Activated CD4-positive, alpha-beta T cell treated with anti-CD3 and anti-CD28 coated beads for 4 hours (primary cell): ENCODE measurements around the gene PRDM11.

Experiments
- DNase-seq, 2 donors: peaks; one replicate each; pipeline ENCODE4 v3.0.0-alpha.2; 2020

The PRDM11 gene

DNA sequence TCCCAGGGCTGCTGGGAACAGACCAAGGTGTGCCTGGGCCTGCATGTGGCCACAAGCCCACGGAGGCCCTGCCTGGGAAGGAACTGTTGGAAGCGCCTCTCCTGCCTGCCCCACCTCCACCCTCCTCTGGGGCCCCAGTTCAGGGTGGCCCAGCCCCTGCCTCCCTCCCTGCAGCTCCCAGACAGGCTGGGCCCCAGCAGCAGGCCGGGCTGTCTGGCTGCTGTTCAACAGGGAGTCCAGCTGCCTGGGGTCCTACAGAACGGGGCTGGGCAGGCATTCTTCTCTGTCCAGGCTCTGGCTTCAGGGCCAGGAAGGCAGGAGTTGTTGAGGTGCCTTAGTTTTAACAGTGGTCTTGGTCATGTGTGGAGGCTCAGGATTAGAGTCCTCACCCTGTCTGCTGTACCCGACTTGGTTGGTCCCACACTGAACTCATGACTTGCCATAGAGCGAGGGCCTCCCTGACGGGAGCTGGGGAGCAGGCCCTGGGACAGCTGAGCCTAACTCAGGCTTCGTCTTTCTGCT, 11.8 kb downstream of the PRDM11 start:
- DNase-seq = no peak

DNA sequence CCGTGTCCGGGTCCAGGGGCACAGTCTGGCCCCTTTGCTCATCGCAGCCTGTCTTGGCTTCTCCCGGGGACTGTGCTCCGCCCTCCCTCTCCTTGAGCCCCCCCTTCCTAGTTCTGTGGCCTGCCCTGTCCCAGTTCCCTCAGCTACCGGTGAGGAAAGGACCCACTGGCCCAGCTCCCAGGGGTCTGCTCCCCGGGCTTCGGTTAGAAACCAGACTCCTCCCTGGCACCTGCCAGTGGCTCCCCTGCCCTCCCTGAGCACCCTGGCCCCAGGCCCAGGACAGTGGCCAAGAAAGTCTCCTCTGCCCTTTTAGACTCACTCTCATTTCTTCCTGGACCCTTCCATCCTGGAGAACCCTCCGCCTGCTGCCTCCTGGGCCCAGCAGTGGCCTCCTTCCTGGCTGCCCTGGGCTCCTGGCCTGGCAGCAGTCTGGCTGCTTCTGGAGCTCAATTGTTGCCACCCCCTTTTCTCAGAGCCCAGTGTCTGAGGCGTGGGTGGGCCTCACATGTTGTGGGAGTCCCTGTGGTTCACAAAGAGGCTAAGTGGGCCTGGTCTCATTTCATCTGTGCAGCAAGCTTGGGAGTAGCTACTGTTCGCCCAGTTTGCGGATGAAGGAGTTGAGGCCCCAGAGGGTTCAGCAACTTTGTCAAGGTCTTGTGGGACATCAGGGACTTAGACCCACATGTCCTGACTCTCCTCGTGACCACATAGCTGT, 12.6 kb downstream of the PRDM11 start:
- no peak for DNase-seq

DNA sequence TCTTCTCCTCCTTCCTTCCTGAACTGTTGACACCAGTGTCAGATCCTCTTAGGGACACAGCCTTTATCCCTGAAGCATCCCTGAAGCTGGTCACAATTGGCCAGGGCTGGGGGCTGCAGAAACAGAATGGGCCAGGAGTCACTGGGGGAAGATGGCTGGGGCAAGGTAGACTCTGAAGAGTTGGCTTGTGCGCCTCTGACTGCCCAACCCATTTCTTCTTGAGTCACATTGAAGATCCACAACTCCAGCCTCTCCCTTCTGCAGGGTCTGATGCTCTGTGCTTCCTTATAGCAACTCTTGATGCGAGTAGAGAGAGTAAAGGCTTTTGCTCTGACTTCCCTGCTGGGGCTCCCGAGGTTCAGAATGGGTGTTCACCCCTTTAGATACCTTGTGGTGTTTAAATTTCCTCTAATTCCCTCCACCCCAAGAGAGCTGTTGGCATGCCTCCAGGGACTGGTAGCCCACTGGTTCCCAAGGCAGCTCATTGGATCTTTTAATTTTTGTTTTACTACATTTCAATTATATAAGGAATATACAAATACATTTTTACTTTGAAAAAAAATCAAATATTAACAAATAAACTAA, 13.4 kb downstream of the PRDM11 start:
- DNase-seq = no peak

DNA sequence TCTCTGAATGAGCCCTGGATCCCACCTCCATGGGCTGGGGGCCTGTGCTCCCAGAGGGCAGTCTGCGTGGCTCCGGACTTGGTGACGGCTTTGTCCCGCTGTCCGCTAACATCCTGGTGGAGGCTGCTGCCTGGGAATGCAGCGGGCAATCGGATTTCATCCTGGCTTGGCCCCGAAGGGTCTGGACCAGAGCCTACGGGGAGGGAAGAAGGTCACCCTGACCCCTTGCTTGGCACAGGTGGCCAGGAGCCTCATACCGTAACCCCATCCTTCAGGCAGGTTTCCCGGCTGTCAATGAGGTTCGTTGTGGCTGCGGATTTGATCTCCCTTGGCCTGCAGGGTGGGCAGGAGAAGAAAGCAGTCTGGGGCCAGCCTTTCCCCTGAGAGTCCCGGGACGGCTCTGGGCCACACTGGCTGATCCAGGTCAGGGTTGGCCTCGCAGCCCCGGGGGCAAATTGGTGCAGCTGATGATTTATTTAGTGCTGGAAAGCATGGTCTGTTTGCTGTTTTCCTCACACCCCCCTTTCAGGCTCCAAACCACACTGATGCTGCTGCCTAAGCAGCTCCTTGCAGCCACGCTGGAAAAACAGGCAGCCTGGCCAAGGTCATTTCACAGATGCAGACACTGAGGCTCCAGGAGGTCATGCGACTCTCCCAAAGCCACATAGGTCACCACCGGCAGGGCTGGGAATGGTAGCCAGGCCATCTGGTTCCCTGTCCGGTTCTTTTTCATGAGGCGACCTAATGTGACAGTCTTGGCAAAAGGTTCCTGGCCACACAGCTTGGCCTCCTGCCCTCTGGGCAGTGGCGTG, 15.0 kb downstream of the PRDM11 start:
- no peak for DNase-seq

GRCh38 chr11:45162064-45162375, 15.6 kb downstream of the PRDM11 start:
- DNase-seq = no peak

DNA sequence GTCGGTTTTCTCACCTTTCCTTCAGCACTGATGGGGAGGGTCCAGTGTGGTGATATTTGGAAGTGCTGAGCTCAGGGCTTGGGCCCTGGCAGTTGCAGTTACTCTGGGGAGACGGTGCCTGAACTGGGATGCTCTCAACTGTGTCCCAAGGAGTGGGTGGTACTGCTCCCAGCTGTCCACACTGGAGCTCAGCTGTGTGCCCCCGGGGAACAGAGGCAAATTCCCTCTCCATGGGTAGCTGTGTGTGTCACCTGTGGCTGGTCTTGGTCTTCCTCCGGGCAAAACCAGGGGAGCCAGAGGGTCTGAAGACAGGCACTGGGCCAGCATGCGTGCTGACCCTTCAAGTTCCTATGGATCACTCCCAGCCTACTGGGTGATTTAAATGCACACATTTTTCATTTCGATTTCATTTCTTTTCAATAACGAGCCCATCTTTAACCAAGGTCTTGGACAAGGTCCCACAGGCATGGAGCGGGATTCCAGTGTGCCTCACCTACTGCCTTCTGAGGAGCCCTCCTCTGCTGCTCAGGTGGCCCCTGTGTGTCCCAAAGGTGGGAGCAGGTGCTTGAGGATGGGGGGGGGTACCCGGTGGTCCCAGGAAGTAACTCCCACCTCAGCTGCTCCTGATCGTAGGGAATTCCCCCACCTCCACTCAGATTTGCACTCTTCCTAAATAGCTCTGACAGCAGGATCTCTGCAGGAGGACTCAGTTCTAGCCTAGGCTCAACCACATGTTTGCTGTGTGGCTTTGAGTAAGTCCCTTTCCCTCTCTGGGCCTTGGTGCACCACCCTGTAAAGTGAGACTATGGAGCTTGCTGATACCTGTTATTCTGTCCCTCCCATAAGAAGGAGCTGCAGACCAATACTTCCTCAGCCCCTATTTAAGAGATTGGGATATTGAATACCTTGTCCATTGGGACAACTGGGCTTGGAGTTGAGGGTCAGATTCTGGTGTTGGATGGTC, 16.8 kb downstream of the PRDM11 start:
- DNase-seq = no peak

DNA sequence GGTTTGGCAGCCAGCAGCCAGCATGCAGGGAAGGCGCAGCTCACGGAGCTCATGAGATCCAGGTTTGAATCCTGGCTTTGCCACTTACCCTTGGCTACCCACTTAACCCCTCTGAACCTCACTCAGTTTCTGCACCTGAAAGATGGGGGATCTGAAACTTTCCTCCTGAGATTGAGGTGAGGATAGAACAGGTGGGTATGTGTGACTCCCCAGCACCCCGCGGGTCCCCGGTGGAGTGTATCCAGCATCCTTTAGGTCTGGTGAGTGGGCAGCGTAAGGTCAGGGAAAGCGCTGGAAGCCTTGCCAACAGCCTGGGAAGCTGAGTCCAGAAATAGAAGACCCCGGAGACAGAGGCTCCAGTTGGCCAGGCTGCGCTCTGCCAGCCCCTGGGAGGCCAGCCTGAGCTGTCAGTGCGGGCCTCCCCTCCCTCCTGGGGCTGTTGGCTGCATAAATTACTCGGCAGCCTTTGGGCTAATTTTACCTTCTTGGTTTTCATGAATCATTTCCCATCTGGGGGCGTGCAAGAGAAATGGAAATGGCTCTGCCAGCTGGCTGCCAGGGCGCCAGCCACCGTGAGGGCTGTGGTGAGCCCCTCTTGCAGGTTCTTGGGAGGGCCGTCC, 17.6 kb downstream of the PRDM11 start:
- DNase-seq = no peak

- no peak for DNase-seq
Measured at GRCh38 chr11:45165386-45165785, 18.9 kb downstream of the PRDM11 start.

- DNase-seq = no peak
Measured at GRCh38 chr11:45165806-45166603, 19.6 kb downstream of the PRDM11 start.

DNA sequence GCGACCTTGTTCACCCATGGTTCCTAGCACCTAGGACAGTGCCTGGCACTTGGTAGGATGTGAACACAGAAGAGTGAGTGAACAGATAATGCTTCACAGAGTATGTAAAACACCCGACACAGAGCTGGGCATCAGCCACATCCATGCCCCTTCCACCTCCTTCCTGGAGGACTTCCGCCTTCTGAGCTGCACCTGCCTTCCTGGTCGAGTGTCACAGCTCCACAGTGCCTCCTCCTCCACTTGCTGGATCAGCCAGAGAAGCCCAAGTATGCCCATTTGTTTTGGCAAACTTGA, 20.1 kb downstream of the PRDM11 start:
- no peak for DNase-seq

DNA sequence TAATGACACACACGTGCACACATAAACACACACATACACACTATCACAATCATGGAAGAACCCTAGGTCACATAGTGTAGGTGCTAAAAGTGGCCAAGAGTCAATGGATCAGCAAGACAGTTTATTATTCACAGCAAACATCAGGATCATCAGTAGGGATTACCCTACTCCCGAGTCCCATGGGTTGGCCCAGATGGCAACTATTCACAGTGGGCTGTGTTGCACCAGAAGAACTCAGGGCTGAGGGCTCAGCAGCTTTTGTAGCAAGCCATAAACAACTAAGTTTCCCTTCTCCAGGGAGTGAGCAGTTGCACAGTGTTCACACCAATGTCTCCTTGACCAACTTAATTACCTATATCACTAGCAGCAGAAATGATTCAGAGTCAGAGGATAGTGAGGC, 20.8 kb downstream of the PRDM11 start:
- DNase-seq = no peak

DNA sequence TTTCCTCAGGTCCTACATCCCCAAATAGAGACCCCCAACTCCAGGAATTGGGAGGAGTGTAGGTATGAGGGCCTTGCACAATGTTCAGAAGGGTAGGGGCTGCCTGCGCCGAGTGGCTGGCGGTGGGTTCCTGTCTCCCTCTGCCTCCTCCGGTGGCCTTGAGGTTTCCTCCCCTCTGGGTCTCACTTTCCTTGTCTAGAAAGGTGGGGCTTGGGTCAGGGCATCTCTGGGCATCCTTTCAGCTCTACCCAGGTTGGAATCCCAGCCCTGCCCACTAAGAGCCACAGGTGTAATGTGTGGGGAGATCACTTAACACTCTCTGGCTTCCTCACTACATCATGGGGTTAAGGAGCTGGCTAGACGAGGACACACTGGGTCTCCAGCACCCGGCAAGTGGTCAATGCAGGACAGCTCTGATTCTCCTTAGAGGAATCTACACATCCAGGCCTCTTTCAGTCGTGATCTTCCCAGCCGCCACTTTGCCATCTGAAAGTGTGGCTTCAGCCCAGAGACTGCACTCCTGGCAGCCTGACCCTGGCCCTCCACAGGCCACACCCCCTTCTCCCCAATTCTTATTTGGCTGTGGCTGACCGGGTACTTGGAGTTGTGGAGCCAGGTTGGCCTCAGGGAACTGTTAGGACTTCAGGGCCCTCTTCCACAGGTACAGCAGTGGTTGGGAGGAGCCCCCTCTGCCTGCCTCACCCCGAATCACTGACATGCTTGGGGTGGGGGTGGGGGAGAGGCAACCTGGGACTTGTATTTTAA, 22.1 kb downstream of the PRDM11 start:
- DNase-seq = no peak

DNA sequence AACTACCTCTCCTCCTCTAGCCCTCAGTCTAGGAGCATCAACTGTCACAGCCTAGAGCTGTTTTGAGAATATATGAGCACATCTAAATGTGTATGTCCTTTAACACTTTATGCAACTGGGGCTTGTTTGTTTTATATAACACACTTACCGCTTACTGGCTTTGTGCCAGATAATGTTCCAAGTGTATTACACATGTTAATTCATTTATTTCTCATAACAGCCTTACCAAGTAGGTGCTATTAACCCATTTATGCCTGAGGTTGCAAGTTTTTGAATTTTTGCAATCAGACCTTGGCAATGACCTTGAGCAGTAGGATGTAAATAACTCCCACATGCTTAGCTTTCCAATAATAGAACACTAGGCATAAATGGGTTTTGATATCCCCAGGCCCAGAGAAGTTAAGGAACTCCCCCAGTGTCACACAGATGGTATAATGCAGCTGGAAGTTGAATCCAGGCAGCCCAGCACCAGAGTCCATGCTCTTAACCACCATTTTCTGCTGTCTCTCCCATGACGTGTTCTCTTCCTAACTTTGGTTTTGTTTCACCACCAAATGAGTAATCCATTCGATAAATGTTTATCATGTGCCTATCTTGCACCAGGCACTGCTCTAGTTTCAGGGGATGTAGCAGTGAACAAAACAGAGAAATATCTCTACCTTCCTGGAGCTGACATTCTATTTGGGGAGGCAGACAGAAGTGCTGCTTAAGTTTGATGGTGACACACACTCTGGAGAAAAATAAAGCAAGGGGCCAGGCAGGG, 23.1 kb downstream of the PRDM11 start:
- no peak for DNase-seq

DNA sequence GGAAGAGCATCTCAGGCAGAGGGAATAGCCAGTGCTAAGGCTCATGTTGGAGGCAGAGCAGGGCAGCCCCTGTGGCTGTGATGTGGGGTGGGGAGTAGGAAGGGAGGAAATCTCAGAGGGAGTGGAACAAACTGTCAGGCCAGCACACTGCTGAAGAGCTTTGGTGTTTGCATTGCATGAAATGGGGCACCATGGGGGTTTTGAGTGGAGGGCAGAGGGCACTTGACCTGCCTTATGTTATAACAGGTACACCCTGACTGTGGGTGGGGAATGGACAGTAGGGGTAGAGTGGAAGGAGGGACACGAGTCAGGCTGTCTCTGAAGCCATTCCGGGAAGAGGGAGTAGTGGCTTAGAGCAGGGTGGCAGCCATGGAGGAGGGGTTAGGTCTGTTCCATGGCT, 24.0 kb downstream of the PRDM11 start:
- no peak for DNase-seq

DNA sequence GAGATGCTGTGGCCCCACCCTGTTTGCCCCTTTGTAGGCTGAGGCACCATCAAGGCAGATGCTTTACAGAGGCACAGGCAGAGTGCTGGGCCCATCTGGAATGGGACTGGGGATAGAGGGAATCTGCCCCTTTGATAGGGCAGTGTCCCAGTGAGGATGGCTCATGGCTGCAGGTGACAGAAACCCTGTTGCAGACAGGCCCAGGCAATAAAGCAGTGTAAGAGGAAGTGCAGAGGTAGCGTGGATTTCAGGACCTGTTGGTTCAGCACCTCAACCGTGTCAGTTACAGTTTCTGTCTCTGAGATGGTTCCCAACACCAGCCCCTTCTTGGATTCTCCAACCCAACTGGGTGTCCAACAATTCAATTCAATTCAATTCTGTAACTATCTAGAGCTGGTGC, 25.1 kb downstream of the PRDM11 start:
- DNase-seq = no peak

DNA sequence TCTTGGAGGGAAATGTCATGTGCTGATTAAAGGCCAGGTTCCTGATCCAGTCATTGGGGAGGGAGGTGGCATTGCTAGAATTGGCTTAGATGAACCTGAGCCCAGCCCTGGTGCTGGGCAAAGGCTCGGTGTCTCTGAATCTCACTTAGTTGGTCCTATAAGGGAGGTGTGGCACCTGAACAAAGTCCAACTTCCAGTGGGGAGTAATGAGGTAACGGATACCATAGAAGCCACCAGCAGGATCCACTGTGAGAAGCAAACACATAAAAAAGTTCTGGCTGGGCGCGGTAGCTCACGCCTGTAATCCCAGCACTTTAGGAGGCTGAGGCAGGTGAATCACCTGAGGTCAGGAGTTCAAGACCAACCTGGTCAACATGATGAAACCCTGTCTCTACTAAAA, 26.6 kb downstream of the PRDM11 start:
- DNase-seq = no peak

- DNase-seq = no peak
Measured at GRCh38 chr11:45174168-45174835, 27.9 kb downstream of the PRDM11 start.

DNA sequence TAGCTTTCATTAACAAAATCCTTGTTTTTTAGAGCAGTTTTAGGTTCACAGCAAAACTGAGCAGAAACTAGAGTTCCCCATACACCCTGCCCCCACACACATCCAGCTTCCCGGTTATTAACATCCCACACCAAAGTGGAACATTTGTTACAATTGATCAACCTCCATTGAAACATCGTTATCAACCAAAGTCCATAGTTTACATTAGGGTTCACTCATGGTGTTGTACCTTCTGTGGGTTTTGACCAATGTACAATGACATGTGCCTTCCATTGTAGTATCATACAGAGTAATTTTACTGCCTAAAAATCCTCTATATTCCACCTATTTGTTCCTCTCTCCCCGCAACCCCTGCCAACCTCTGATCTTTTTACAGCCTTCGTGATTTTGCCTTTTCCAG, 28.5 kb downstream of the PRDM11 start:
- DNase-seq = no peak

DNA sequence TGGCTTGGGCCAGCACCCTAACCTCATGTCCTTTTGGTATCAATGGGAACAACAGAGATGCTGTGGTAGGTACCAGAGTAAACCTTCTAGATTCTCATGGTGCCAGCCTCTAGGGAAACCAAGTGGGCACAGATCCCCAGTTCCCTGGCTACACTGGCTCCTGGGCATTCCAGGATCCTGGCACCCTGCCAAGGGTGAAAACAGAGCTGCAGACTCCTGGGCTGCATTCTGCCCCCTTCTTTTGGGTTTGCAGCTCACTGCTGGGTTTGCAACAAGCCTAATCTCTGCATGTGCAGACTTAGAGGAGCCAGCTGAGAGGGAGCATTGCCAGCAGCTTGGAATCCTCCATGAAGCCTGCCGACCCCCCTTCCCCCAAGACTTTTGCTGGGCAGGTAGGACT, 30.6 kb downstream of the PRDM11 start:
- no peak for DNase-seq

- no peak for DNase-seq
Measured at GRCh38 chr11:45178223-45178622, 31.8 kb downstream of the PRDM11 start.
